HT1080 (cell line): ENCODE measurements around the gene BSPRY. TPM values are rescaled to one million over a fixed set of nuclear protein-coding genes. Genes with fewer than 3 reads are reported as not detected.
"Not testable (repeated sequence)": the region's sequence is repeated elsewhere in the genome, so short reads cannot be mapped to it uniquely, and the experiment has no call there.

Experiments
- DNase-seq: peaks from one replicate; pipeline ENCODE4 v3.0.0-alpha.2; 2015; ENCODE audit warnings: low read depth
- total RNA-seq: library from RNA; depleted of rRNA; stranded (reverse); fragments of >200 nt; shearing (Covaris generic); gene quantifications from 2 replicates; pipeline ENCODE4 v1.2.3, GENCODE V29; 2014

BSPRY gene
- total RNA-seq, 1 experiment from 2014 or later: not detected

DNA sequence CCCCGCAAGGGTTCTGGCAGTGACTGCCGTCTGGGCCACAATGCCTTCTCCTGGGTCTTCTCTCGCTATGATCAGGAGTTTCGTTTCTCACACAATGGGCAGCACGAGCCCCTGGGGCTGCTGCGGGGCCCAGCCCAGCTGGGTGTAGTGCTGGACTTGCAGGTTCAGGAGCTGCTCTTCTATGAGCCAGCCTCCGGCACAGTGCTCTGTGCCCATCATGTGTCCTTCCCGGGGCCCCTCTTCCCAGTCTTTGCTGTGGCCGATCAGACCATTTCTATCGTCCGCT lies 20.5 kb downstream of the BSPRY start:
- no peak for DNase-seq

DNA sequence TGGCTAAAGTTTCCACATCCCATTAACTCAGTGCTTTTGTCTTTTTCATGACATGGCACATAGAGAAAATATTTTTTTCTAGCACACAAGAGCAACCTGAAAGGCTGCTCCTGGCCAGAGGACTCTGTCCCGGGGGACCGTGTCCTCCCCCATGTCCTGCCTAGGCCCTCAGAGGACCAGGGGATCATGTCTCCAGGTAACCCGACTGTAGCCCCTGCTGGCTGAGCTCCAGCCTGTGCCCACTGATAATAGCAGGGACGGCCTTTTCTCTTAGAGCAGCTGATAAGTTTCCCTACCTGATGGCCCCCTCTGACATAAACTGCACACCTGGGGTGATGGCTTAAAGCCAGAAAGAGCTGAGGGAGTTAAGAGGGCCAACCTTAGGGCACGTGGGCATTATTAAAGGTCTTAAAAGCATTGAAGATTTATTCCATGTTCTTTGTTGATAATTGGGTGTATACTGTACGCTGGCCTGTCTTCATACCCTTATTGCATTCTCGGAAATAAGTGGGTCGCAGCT lies 21.5 kb downstream of the BSPRY start:
- no peak for DNase-seq

DNA sequence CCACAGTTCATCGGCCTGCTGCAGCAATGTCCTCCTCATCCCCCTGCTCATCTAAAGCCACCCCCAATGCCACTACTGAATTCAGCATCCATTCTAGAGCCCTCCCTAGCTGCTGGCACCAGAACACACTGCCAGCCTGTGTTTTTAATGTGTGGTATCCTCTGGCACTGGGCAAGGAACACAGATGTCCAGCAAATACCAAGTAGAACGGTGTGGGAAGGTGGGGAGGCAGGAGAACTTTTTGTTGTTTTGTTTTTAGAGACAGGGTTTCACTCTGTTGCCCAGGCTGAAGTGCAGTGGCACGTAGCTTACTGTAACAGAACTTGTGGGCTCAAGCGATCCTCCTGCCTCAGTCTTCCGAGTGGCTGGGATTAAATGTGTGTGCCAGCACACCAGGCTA lies 22.7 kb downstream of the BSPRY start:
- no peak for DNase-seq

DNA sequence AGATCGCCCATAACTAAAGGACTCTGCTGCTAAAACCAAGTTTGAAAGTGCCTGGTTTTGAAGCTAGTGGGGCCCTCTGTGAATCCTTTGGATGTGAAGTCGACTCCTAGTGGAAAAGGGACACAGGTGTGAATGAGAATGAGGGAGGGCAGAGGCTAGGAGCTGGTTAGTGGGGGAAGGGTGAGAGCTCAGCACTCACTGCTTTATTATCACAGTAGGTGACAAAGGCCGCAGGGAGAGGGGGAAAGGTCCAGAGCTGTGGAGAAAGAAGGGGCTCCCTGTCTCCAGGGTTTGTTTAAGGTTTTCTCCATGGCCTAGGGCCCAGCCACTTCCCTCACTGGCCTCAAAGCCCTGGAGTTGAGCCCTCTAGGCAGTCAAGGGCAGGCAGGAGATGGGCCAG lies 23.9 kb downstream of the BSPRY start:
- DNase-seq: no peak

DNA sequence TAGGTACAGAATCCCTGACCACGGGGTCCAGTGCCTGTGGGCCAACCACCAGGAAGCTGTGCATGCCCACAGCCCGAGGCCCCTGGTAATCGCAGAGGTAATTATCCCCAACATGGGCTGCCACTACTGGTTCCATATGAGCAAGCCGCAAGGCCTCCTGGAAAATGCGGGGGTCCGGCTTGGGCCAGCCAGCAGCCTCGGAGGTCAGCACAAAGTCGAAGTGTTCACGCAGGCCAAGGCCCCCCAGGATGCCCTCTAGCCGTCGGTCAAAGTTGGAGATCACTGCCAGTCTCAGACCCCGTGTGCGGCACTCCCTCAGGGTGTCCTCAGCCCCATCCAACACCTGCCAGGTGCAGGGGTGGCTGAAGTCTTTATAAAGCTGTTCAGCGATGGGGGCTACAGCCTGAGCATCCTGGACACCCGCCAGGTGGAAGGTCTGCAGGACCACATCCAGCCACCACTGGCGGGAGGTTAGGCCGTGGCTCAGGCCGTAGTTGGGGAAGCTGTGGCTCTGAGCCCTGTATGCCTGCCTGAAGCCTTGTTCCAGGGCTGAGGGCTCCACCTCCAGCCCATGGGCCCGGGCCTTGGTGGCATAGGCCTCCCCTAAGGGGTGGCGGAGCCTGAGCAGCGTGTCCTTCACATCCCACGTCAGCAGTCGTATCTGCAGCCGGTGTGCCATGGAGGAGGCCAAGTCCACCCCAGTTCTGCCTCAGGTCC lies 24.5 kb downstream of the BSPRY start:
- DNase-seq: no peak

DNA sequence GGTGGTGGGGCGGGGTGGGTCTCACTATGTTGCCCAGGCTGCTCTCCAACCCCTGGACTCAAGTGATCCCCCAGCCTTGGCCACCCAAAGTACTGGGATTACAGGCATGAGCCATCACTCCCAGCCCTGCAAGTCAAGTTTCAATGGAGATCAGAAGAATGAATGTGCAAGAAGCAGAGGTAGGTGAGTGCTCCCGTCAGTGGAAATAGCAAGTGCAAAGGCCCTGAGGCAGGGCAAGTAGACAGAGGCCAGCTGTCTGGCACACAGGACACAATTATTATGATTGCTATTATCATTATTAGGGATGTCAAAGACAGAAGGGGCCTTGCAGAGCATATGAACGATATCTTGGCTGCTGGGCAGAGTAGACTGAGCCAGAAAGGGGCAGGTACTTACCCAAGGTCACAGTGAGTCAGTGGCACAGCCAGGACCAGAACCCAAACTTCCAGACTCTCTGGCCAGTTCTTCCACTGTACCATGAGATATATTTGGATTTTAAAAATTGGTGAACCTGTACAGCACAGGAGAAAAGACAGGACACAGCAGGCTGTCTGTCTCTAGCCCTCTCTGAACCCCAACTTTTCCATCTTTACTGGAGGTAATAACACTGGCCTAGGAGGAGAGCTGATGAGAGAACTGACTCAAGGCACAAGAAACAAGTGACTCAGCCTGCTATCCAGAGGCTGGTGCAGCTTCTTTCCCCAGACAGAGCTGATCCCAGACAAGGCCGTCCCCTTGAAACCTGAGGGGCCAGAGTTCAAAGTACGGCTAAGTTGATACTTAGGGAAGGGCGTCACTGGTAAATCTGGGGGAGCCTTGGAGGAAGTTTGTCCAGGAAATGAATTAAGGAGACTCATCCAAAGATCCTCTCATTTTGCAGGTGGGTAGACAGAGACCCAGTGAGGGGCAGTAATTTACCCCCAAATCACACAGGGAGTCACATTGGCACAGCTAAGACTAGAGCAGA lies 26.0 kb downstream of the BSPRY start:
- no peak for DNase-seq

DNA sequence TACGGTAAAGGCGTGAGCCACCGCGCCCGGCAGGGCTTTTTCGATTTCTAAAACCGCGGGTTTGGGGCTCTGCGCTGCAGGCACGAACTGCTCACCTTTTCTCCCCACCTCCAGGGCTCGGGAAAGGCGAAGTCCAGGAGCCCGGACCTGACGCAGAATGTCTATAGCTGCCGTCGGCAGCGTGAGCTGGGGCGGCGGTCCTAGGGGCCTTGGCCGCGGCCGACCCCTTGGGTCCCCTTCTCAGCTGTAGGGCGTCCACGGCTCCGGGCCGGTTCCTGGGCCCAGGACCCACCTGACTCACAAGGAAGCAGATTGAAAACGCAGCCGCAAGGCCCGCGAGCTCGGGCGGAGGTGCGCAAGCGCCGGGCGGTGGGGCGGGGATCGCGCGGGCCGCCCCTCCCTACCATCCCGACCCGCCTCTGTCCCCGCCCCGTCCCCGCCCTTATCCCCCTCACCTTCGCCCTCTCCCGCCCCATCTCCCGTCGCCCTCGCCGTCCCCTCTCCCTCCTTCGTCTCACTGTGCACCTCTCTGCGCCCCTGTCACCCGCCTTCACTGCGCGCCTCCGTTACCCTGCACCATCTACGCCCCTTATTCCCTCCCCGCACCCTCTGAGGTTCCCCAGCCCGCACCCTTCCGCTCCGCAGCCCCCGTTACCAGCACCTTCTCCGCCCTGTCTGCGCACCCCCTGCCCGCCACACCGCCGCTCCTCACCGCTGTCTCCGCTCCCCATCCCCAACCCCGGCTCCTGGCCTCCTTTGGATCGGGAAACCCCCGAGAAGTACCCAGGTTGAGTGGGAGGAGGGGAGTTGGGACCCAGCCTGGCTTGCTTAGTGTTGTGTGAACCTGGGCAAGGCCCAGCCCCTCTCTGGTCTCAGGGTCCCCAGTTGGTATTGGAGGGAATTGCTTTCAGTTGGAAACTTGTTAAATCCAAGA lies 27.6 kb downstream of the BSPRY start, which contains the start of gene HDHD3:
HDHD3 (minus strand) TSS at position 353 of the 934 bp plus-strand sequence. CDS start 2,632 bp downstream, outside the sequence.
- DNase-seq: peak; percentile 73

DNA sequence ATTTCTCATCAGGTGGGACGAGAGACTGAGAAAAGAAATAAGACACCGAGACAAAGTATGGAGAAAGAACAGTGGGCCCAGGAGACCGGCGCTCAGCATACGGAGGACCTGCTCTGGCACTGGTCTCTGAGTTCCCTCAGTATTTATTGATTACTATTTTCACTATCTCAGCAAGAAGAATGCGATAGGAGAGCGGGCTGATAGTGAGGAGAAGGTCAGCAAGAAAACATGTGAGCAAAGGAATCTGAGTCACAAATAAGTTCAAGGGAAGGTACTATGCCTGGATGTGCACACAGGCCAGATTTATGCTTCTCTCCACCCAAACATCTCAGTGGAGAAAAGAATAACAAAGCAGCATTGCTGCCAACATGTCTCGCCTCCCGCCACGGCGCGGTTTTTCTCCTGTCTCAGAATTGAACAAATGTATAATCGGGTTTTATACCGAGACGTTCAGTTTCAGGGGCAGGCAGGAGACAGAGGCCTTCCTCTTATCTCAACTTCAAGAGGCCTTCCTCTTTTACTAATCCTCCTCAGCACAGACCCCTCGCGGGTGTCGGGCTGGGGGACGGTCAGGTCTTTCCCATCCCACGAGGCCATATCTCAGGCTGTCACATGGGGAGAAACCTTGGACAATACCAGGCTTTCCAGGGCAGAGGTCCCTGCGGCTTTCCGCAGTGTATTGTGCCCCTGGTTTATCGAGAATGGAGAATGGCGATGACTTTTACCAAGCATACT lies 29.9 kb downstream of the BSPRY start:
- not testable (repeated sequence) for DNase-seq

DNA sequence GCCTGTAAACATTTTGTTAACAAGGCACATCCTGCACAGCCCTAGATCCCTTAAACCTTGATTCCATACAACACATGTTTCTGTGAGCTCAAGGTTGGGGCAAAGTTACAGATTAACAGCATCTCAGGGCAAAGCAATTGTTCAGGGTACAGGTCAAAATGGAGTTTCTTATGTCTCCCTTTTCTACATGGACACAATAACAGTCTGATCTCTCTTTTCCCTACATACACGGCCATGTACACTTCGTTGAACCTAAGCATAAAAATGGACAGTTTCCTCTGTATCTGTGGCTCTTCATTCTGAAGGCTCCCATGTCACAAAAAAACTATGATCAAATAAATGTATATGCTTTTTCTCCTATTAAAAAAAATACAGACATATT lies 30.5 kb downstream of the BSPRY start:
- DNase-seq: not testable (repeated sequence)

DNA sequence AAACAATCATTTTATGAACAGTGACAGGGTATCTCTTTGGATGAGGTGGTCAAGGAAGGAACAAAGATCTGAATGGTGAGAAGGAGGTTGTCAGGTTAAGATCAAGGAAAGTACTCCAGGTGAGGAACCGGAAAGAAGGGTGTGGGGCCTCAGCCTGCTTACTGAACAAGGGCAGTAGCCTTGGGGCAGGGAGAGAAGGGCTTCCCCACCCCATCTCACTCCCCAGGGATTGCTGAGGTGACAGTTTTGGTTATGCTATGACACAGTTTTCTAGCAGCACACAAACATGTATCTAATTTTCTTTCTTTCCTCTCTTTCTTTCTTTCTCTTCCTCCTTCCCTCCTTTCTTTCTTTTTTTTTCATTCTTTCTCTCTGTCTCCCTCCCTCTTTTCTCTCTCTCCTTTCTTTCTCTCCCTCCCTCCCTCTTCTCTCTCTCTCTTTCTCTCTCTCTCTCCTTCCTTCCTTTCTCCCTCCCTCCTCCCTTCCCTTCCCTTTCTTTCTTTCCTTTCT lies 31.6 kb downstream of the BSPRY start:
- no peak for DNase-seq

DNA sequence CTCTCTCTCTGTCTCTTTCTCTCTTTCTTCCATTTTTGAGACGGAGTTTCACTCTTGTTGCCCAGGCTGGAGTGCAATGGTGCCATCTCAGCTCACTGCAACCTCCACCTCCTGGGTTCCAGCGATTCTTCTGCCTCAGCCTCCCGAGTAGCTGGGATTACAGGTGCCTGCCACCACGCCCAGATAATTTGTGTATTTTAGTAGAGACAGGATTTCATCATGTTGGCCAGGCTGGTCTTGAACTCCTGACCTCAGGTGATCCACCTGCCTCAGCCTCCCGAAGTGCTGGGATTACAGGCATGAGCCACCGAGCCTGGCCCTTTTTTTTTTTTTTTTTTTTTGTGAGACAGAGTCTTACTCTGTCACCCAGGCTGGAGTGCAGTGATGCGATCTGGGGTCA lies 32.1 kb downstream of the BSPRY start:
- not testable (repeated sequence) for DNase-seq

DNA sequence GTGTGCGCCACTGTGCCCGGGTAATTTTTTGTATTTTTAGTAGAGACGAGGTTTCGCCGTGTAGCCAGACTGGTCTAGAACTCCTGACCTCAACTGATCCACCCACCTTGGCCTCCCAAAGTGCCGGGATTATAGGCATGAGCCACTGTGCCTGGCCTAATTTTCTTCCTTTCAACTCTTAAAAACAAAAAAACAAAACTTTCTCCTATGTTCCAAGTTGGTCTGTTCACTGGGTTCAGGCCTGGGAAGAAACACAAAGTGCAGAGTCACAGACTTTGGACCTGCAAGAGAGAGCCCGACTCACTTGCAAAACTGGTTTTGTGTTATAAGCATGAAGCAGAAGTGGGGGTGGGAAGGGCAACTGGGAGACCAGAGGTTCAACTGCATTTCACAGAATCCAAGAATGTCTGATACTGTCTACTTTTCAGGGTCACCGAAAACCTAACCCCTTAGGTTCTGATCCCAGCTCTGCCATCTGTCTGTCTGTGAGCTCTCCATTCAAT lies 32.6 kb downstream of the BSPRY start:
- no peak for DNase-seq

DNA sequence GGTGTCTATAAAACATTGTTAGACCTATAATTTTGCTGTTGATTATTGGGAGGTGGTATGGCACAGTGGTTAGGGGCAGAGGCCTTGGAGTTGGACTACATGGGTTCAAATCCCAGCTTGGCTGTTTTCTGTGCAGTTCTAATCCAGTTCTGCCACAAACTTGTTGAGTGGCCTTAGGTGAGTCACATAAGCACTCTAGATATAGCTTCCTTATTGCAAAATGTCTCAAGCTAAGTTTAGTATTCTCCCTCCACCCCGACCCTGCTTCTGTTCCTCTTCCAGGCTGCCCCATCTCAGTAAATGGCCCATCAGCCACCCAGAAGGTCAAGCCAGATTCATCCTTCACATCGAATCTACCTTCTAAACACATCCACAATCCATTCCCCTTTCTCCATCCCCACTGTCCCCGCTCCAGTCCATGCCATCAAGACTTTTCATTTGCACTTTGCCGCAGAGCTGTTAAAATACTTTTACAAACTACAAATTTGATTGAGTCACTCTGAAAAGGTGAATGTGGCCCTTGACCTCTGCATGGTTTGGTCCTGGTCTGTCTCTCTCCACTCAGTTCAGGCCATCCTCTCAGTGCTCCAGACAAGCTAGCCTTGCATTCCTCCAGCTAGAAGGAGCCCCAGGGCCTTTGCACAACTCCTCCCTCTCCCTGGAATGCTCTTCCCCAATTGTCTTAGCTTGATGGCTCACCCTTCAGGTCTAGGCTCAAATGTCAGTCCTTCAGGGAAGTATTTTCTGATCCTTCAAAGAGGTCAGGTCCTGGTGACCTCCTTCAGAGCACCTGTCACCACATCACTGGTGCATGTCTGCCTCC lies 37.4 kb downstream of the BSPRY start:
- DNase-seq: no peak

DNA sequence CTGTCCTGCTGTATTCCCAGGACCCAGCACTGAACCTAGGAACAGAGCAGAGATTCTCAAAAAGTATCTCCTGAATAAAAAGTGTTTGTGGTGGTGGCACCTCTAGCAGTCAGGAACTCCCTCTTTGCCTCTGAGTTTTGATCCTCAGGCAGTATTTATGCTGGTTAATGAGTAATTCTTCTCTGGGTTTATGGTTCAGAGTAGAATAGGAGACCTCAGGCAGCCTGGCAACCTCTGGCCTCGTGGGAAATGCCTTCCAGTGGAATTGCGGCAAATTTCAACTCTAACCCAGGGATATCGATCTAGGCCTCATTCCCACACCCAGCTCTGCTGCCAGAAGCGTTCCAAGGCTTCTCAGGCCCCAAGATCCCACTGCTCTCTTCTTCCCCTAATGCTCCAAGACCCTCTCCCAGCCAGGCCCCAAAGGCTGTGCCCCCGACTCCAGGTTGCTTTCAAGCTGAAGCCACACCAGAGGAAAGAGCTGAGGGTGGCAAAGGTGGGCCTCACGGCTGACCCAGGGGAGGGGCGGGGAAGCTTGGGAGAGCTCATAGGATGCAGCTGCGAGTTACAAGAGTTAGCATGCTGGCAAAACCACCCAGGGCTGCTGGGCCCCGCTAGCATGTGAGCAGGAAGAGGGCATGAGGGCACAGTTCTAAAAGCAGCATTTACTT lies 38.4 kb downstream of the BSPRY start:
- DNase-seq: no peak

DNA sequence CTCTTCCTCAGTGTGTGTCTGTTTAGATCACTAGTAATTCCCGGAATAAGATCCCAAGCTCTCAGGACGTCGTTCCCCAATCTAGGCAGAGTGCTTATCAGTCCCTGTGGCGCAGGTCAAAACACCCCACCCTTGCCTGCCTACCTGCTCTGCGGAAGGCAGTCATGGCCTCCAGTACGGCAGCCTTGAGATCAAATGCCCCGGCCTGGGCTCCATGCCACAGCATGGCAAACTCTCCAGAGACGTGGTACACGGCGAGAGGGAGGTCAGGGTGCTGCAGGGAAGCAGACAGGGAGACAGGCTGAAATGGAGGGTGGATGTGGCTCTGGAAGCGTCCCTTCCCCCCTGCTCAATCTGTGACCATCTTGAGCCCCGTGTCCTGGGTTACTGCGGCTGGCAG lies 39.5 kb downstream of the BSPRY start:
- no peak for DNase-seq

DNA sequence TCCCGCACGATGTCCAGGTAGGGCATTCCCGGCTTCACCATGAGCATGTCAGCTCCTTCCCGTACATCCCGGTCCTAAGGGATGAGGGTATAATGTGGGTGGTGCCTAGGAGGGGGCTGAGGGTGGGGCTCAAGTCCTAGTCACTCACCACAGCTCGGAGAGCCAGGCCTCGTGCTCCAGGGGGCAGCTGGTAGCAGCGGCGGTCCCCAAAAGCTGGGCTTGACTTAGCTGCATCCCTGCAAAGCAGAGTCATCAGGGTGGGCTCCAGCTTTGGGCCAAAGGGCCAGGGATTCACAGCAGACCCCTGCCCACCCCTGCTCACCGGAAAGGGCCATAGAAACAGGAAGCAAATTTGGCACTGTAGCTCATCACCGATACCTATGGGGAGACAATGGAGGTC lies 40.1 kb downstream of the BSPRY start:
- DNase-seq: no peak

DNA sequence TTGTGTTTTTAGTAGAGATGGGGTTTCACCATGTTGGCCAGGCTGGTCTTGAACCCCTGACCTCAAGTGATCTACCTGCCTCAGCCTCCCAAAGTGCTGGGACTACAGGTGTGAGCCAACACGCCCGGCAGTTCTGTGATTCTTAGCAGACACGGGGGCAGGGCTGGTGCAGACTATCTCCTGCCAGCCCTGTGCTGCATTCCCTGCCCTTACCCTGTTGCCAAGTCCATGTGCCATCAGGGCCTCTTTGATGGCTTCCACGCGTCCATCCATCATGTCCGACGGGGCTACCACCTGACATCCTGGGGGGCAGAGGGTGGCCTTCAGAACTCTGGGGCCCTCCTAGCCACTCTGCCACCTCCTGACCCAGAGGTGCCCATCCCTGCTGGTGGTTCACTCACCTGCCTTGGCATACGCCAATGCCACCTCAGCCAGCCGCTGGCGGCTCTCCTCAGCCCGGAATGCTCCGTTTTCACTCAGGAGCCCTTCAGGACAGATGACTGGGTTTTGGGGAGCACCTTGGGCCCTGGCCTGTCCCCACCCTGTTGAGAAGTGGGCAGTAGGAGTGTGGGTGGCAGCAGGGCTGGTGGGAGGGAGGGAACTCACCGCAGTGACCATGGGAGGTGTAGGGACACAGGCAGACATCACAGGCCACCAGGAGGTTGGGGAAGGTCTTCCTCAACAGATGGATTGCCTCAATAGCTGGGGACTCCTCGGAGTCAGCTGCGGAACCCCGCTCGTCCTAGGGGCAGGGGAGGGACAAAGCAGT lies 41.0 kb downstream of the BSPRY start:
- no peak for DNase-seq

DNA sequence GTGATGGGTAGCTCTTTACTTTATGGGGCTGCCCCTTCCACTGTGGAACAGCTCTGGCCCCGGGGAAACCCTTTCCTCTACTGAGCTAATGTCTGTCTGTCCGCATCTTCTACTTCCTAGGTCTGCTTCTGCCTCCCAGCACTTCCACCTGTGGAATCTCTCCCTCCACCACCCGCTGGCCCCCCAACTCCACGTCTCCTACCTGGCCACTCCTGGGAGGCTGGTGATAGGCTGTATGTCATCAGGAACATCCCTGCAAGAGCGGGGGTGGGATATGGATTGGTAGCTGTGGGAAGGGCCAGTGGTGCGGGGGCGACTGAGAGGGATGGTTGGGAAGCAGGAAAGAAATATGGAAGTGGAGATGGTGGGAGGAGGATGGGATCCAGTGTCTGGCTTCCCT lies 42.6 kb downstream of the BSPRY start:
- no peak for DNase-seq
